NCI-H345 treated with DMSO at 0.1 percent for 48 hours (cell line): ENCODE data around the gene KCNA10.
A peak's percentile ranks its signal among the peaks of the same experiment; 100 is the strongest.
"Not testable (repeated sequence)": the region's sequence is repeated elsewhere in the genome, so short reads cannot be mapped to it uniquely, and the experiment has no call there.

ENCODE experiments used
- DNase-seq: peaks from one replicate; lab custom pipeline; 2025; ENCODE audit not compliant: unreplicated experiment; lab: John Stamatoyannopoulos, UW

KCNA10 gene

DNA sequence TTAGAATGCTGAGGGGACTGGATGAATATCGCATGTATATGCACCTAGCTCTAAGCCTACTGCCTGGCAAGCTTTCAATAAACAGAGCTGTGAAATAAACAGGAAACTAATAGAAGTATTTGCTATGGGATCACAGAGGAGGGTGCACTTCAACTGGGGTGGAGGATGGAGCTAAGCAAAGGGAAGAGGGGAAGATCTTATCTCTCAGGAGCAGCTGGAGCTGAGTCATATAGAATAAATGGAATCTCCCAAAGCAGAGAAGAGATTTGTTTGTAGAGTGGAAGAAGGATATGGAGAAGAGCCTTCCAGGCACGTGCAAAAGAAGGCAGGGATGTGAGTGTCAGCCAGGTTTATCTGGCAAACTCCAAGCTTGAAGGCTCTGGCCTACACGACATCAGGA lies 17.0 kb upstream of the KCNA10 start:
- no peak for DNase-seq

DNA sequence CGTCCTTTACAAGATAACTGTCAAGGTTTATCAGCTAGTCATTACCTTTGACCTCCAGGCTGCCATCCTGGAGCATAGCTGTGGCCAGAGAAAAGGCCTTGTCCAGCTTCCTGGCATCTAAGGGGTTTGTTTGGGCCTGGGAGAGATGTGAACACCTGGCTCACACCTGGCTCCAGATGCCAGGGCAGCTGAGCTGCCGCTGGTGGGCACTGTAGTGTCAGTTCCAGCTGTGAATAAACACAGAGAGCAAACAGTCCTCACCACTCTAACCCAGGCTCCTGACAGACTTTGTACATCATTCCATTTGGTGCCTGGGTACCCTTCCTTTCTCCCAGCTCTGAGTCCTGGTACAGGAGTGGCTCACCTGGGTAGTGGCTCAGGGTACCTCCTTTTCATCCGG lies 14.3 kb upstream of the KCNA10 start:
- DNase-seq = peak; percentile 27

DNA sequence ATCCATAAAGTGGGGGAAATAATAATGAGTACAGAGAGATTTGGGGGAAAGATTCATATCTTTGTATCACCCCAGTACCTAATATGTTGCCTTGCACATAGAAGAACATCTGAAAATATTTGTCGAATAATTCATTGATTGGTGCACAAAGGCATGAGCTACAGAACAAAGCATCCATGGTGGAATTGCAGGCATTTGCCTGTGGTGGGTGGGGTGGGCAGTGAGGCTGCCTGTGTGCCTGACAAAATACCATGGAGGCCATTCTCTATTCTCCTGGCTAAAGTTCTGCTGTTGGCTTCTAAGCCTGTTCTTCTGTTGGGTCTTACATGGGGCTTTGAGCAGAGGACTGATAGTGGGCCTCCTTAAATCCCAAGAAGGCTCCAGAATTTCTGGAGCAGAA lies 10.0 kb upstream of the KCNA10 start:
- no peak for DNase-seq

DNA sequence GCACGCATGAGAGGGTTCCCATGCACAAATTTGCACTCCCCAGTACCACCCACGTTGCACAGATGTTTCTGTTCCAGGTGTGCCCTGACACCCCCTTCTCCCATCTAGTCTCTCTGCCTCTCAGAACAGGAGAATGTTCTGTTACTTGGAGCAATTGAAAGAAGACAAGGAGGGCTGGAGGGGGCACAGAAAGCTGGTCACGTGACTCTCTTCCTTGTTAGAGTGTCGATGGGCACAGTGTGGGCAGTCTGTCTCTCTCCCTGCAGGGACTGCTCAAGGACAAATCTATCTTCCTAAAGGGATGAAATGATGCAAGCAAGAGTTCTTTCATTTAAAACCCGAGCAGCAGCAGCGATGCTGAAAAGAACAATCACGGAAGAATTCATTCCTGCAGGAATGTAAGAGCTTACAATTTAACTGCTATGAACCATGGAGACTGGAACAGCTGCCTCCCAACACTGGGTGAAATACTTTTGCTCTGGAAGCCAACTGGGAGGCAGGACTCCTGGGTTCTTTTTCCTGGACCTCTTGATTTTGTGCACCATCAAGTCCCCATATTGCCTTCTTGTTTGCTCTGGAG lies 7.3 kb upstream of the KCNA10 start:
- no peak for DNase-seq

DNA sequence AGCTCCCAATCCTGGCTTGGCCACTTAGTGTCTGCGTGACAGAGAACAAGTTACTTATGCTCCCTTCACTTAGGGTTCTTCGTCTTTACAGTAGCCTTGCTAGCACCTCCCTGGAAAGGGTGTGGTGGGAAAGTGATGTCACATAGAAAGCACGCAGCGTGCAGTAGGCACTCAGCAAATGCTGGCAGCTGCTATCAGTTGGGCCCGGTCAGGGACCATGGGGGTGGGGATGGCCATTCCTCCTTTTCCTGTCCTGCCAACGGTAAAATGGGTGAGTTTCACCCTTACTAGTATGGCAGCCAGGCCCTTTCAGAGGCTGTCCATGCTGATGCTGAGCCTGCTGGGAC lies 6.2 kb upstream of the KCNA10 start:
- DNase-seq = no peak

DNA sequence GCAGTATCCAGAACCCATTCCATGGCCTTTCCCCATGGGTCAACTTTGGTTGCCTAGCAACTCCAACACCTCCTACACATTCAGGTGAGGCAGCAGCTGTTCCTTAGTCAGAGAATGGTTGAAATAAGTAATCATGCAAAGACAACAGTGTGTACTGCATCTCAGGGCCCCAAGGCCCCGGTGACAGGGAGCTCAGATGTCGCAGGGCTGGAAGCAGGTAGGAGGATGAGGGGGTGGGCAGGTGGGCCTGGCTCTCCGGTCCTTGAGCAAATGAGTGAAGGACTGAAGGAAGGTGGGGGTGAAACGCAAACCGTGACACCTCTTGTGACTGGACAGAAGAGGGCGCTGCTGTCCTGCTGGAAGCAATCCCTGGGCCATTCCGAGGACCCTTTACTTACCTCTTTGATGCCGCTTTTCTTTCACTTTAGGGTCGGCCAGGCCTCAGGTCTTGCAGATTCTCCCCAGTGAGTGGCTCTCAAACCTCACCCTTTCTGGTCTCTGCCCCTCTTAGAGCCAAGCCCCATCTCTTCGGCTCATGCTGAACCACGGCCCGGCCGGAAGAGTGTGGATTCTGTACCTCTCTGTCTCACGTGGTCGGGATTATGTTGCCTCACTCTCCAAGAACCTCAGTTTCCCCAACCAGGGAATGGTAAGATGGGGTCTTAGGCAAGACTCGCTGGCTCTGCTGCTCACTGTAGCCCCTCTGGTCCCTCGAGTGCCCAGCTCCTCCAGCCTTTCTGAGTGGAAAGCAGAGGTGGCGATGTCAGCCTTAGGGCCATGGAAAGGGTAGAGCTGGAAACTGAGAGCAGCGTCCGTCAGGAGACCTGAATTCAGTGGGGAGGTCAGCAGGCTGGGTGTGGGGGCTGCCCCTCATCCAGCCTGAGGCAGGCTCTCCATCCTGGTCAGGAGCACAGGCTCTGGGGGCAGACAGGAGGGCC lies 5.6 kb upstream of the KCNA10 start:
- DNase-seq = peak; percentile 70

DNA sequence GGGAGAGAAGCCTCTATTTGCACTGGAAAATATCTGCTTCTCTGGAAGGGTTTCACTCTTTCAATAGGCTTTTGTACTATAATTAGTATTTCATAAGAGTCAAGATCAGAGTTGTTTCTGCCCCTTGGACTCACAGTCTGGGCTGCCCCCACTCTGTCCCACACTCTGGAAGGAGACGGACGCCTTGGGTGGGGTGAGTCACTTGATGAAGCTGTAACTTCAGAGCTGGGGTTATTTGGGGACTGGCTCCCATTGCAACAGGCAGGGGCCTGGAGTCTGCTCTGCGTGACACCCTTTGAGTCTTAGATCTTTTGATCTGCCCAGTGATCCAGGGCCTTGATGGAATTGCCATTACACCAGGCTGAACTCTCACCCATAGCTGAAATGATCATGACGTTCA lies 4.0 kb upstream of the KCNA10 start:
- DNase-seq = no peak

DNA sequence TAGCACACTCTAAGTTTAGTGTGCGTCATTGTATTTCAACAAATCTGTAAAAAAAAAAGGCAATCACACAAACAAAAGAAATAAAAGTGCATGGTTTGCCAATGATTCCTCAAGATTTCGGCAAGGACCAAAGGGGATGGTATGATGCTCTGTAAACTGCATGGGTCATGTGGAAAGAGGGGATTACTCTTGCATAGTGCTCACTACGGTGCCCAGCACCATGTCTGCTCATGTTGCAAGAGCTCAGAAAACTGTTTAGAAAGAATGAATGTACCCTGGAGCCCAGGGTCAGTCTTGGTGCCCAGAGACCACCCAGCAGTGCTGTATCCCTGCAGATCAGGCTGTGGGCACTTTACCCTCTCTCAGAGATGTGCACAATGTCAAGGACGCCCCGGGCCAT lies 3.6 kb upstream of the KCNA10 start:
- DNase-seq = no peak

DNA sequence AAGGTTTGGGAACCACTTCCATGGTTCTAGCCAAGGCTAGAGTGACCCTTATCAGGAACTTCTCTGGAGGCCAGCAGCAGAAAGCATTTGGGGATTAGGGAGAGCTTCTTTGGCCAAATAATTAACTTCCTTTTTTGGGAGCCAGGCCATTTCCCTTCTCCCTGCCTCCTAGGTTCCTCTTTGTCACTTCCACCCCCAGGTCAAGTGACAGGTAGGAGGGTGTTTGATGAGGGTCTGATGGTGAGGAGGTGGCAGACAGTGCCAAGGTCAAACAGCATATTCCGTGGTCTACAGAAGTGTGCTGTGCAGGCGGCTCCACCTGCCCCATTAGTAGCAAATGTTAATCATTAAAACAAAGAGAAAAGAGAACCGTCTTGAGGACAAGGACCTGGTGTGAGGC lies 1.9 kb upstream of the KCNA10 start:
- DNase-seq = no peak

DNA sequence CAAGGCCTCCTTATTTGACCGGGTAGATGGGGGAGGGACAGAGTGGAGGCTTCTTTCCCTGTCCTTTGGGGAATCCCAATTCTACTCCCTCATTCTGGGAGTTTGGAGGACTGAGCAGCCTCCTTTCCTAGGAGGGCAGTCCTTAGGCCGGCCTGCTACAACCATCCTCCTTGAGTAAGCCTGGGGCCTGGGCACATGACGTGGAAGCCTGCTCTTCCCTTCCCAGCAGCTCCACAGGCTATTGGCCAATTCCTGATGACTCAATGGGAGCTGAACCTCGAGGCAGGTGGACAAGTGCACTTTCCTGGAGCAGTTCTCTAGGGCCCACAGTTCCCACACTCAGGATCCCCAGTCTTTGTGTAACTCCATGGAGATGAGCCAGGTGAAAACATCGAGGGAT lies 3.1 kb downstream of the KCNA10 start:
- no peak for DNase-seq

DNA sequence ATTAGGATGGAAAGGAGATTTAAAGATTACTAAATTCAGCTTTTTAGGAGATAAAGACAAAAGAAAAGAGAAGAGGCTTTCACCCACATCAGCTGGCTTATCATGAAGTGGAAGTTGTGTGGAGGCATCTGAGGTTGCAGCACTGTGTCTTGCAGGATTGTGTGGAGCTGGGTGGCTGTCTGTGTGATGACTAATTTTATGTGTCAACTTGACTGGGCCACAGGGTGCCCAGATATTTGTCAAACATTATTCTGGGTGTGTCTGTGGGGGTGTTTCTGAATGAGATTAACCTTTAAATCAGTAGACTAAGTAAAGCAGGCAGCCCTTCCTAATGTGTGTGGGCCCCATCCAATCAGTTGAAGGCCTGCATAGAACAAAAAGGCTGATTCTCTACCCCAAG lies 3.9 kb downstream of the KCNA10 start:
- no peak for DNase-seq

DNA sequence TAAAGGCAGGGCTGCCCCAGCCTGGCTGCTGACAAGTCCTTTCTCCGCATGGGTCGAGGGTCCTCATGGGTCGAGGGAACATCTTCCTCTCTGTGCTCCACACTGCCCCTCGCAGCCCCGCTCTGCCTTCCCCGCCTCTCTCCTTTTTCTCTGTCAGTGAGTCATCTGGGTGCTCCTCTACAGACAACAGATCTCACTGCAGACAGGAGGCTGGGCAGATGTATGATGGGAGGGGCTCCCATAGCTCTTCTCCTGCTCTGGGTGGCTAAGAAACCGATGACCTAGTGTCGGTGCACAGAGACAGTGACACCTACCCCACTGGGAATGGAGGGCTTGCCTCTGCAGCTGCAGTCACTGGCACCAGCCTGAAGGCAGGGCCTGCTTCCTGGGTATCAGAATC lies 5.5 kb downstream of the KCNA10 start:
- DNase-seq = no peak

DNA sequence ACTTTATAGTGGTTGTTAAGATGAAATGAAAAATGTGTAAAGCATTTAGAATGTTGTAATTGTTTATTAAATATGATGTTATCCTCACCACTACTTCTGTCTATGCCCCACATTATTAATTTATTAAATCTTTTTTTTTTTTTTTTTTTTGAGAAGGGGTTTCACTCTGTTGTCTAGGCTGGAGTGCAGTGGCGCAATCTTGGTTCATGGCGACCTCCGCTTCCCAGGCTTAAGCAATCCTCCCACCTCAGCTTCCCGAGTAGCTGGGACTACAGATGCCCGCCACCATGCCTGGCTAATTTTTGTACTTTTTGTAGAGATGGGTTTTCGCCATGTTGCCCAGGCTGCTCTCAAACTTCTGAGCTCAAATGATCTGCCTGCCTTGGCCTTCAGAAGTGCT lies 7.5 kb downstream of the KCNA10 start:
- DNase-seq = no peak

DNA sequence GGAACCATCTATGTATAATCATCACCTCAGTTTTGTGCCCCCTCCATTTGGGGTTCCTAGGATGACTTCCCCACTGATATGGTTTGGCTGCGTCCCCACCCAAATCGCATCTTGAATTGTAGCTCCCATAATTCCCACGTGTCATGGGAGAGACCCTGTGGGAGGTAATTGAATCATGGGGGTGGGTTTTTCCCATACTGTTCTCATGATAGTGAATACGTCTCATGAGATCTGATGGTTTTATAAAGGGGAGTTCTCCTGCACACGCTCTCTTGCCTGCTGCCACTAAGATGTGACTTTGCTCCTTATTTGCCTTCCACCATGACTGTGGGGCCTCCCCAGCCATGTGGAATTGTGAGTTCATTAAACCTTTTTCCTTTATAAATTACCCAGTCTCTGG lies 8.1 kb downstream of the KCNA10 start:
- not testable (repeated sequence) for DNase-seq

DNA sequence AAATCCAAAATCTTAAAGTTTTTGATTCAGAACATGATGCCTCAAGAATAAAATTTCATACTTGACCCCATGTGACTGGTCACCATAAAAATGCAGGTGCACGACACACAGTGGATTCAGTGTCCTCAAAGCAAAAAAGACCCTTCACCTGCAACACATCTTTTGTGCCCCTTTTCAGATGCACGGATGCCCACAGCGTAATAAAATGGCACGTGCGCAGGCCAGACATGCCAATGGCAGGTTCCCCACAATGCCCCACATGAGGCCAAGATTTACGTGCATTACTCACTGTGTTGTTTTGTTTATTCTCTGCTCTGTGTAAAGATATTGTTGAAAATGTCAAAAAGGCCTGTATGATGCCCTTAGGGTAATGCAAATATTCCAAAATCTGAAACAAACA lies 9.3 kb downstream of the KCNA10 start:
- DNase-seq = no peak

DNA sequence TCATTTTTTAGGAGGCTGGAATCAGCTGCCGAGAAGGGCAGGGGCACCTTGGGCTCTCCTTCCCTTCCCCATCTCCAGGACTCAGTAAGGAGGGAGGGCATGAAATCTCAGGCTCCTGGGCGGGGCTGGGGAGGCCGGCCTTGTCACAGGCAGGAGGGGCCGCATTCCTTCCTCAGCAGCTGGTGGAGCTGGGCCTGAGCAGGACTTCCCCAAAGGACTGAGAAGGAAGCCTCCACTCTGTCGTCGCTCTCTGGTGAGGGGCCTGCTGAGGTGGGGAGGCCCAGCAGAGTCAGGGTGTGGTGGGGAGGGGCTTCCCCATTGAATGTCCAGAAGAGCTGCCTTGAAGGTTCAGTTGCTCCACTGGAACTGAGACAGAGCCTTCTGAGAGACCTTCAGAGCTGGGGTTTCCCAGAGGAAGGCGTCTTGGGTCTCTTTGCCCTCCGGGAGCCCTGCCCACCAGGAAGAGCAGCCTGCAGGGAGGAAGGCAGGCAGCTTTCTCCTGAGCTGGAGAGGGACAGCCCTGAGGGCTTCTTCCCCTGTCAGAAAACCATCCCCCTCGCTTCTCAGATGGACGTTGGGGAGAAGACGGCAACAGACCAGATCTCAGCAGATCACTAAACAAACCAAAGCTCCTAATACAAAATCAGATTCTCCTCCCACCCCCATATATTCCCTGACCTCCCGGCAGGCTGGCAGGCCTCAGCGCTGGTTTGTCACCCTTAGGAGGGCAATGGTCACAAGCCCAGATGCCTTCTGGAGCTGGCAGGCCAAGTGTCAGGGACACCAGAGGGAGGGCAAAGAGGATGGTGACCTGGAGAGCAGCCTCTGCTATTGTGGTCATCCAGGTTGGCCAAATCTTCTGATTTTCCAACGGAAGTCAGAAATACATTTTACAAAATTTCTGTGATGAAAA lies 10.7 kb downstream of the KCNA10 start:
- no peak for DNase-seq

DNA sequence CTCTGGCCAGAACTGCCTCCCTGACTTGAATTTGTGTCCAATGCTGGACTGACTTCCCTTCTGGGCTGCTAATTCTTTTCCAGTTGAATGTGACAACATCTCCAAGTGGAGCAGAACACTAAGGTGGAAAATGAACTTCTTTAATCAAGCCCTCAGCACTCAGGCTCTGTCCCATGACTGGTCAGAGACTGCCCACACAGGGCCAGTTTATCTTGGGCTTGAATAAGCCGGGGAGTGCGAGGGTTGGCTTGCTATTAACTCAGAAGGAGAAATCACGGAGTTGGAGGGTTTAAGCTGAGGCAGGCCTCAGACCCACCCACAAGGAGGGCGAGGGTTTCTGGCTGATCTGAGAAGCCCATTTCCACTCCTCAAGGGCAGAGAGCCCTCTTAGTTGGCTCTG lies 12.4 kb downstream of the KCNA10 start:
- DNase-seq = no peak

DNA sequence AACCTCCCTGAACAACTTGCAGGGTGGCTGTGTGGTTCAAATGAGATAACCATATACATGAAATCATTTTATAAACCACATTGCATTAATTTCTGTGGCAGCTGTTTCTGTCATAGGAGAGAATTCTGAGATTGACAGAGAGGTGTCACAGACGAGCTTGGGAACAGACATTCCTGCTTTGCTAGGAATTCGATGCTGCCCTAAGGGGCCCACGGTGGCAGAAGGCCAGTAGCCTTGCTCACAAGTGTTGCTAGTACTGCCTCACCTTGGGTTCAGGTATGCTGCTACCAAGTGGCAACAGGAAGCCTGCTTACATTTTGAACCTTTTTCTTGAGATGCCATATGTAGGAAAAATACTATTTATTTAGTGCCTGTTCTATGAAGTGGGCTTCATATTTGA lies 13.4 kb downstream of the KCNA10 start:
- no peak for DNase-seq

DNA sequence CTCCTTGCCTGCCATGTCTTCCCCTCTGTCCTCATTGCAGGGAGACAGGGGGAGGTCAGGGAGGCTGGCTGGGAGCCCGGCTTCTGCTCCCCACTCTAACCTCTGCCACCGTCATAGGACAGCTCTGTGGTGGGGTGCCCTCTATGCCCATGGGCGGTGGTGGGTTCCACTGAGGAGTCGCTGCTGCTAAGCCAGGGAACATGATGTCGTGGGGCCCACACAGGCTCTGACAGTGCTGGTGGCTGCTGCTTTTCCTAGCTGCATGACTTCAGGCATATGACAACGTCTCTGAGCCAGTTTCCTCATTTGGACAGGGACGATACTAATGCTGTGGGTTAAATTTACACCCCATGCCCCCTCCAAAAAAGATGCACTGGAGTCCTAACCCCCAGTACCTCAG lies 14.7 kb downstream of the KCNA10 start:
- no peak for DNase-seq

DNA sequence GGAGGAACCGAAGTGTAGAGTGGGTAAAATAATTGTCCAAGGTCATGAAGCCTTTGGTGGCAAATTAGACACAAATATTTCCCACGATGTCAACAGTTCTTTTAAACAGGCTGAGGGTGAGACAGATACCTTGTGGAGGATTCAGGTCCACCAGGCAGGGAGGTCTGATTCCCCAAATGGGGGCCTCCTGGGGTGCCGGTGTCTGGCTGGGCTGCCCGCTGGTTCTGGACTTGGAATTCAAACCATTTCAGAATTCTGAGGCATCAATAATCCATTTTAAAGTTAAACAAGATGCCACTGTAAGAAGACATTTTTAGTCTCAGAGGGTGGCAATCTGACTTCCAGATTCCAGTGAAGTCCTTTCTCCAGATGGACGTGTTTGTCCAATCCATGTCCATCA lies 15.5 kb downstream of the KCNA10 start:
- no peak for DNase-seq

DNA sequence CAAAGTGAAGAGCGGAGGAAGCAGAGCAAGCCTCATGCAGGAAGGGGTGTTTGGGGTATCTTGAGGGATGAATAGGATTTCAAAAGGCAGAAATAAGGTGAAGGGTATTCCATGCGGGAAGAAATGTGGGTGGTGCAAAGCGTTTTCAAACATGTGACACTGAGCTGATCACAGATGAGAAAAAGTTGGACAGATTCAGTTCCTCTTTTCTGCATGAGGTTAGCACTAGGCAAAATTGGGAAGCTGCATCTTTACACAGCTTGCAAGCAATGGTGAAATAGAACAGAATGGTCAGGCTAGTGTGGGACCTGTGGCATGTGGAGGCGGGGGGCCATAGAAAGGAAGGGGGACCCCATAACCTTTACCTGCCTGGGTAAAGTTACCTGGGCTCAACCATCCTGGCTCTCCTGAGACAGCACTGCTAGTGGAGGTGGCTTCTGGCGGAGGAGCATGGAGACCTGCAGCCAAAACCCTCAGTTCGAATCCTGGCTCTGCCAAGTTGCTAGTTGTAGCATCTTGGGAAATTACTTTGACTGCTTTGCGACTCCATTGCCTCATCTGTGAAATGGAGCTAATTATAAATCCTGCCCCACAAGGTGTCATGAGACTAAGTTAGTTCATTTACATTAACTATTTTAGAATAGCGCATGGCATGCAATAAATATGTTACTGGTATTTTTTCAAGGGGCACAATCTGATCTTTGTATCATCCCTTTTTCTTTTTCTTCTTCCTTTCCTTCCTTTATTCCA lies 16.4 kb downstream of the KCNA10 start:
- DNase-seq = no peak
